Right ventricle myocardium superior (tissue), 1 donor: ENCODE data around the gene SPAG16. TPM values are rescaled to one million over a fixed set of nuclear protein-coding genes. Genes with fewer than 3 reads are reported as not detected.
"Not testable (repeated sequence)": the region's sequence is repeated elsewhere in the genome, so short reads cannot be mapped to it uniquely, and the experiment has no call there.

ENCODE experiments used
- ATAC-seq: fragments of 200-7000 bp; cut with Tn5 transposase; one replicate; pipeline ENCODE4 v1.9.1; 2020; ENCODE audit warnings: mild to moderate bottlenecking; ENCODE audit not compliant: poor library complexity
- DNase-seq: peaks from one replicate; pipeline ENCODE4 v3.0.0-alpha.2; 2020
- intact Hi-C: fragments of 100-400 bp; cut with DNase I; formaldehyde crosslinking; loops from one replicate; pipeline ENCODE4 v1.11.2; 2022
- total RNA-seq: library from RNA; stranded (reverse); fragmentation: NEBNext Ultra II Directional; extraction: Animal tissue kit (Norgen Biotek cat#: 25700); gene quantifications from one replicate; pipeline ENCODE4 v1.2.1, GENCODE V29; 2021
- donor health status: DM: no; HTN: yes; CAD: no; lungs with severe emphysema.

Gene SPAG16
- total RNA-seq, 1 donor from 2014 or later, result 17.8 TPM

DNA sequence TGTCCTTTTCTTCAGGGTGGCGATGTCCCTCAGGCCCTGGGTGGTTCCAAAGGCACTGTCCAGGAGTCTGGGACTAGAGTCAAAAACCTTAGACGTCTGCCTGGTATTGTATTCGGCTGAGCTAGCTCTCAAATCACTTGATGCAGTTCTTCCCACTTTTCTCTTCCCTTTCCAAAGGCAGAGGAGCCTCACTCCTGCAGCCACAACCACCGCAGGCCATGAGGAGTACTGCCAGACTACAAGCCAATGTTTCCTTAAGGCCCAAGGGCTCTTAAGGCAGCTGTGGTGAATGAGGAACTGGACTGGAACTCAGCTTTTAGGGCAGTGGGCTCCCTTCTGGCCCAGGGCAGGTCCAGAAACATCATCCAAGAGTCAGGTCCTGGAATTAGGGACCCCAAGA is 360.7 kb downstream of the SPAG16 start:
- ATAC-seq (no peak), DNase-seq (no peak)
- intact Hi-C loops, result no loop called here

- intact Hi-C loops, result no loop called here
- ATAC-seq (no peak), DNase-seq (no peak)
These were observed 364.9 kb downstream of the SPAG16 start for GRCh38 chr2:213649176-213649575.

- intact Hi-C loops, result no loop called here
- DNase-seq, result no peak
- no peak for ATAC-seq
These were observed 380.6 kb downstream of the SPAG16 start for GRCh38 chr2:213664817-213665216.

- ATAC-seq (no peak), DNase-seq (no peak)
- intact Hi-C loops, result no loop called here
These were observed 385.4 kb downstream of the SPAG16 start for GRCh38 chr2:213669657-213670056.

- ATAC-seq (no peak), DNase-seq (no peak)
- intact Hi-C loops, result no loop called here
These were observed 394.4 kb downstream of the SPAG16 start for GRCh38 chr2:213678437-213679218.

DNA sequence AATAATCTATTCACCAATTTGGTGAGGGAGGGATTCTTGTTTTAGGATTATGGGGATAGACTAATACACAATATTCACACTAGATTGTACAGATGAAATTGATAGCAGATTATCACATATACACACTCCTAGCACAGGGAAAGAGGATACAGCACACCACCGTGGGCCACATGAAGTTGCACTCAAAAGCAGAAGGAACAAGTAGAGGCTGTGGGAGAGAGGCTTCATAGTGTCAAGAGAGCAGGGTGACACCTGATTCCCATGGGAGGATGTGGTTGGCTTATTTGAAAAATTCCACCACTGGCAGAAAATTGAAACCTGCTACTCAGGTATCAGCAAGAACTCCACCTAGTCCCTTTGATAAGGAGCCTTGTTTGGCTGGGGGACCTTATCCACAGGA is 395.6 kb downstream of the SPAG16 start:
- ATAC-seq, result no peak
- intact Hi-C loops, result no loop called here
- no peak for DNase-seq

DNA sequence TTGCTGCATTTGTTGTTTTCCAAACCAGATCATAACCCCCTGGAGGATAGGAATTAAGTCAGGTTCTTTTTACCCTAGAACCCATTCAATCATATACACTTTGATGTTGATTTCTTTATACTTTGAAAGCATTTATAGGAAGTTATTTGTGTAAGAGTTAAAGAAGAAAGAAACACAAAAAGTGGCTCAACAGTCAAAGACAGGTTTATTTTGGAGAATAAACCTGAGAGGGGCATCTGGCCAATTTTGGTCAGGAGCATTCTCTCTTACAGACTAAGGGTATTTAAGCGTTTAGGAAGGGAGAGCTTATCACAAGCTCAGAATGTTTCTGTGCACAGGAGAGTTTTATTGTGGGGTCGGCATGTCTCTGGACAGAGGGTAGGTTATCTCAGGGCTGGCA is 398.0 kb downstream of the SPAG16 start:
- no peak for DNase-seq
- no peak for ATAC-seq
- intact Hi-C loops, result no loop called here

GRCh38 chr2:213688133-213688532 is 403.9 kb downstream of the SPAG16 start:
- no peak for DNase-seq
- ATAC-seq, result no peak
- intact Hi-C loops, result no loop called here

GRCh38 chr2:213688825-213689224 is 404.6 kb downstream of the SPAG16 start:
- ATAC-seq, DNase-seq, intact Hi-C loops: not testable (repeated sequence)

DNA sequence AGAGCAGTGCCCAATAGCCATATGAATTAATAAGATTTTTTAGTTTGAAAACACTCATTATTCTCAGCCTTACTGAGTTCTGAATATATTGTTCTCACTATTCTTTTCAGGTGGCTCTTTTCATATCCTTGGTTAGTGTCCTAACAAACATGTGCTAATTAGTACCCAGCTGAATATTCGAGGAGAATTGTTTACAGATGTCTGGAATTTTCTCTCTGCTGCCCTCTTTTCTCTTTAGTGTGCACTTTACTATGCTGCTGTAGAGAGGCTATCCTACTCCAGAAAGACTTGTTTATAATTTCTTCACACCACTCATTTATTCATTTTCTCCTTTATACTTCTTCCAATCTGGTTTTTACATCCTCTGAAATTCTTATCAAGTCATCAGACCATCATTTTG is 405.3 kb downstream of the SPAG16 start:
- intact Hi-C loops, result no loop called here
- ATAC-seq (no peak), DNase-seq (no peak)

DNA sequence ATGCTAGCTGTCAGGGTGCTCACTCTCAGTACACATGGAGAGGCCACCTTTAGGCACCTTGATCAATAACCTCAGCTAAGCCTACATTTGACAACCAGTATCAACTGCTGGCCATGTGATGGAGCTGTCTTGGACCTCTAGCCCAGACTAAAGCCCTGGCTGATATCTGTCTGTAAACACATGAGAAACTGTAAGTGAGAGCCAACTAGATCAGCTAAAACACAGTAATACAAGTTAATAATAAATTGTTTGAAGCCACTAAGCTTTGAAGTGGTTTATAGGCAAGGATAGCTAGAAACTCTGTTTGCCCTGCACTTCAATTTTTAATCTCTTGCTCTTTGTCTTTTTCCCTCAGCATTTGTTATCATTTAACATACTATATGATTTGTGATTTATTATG is 407.1 kb downstream of the SPAG16 start:
- DNase-seq (no peak), ATAC-seq (peak; percentile 22)
- intact Hi-C loops, result no loop called here

DNA sequence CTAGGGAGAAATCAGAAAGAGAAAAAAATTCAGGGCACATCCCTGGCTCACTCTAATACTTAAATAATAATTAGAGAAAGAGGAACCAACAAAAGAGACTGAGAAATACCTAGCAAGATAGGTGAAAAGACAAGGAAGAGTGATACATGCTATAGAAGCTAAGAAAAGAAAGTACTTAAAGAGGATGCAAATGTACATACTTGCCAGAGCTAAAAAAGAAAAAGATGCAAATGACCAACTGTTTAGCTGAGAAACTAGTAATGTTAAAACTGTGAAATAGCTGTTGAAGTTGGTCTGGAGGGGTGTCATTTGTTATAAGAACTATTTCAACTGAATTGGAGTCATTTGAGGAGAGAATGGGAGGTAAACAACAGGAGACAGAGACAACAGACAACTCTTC is 412.2 kb downstream of the SPAG16 start:
- no peak for DNase-seq
- no peak for ATAC-seq
- intact Hi-C loops, result no loop called here

DNA sequence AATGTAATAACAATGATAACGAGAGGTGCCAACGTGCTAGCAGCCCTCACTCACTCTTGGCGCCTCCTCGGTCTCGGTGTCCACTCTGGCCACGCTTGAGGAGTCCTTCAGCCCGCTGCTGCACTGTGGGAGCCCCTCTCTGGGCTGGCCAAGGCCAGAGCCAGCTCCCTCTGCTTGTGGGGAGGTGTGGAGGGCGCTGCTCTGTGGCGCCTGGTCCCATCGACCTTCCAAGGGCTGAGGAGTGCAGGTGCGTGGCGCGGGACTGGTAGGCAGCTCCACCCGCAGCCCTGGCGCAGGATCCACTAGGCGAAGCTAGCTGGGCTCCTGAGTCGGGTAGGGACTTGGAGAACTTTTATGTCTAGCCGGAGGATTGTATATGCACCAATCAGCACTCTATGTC is 417.1 kb downstream of the SPAG16 start:
- ATAC-seq, intact Hi-C loops, DNase-seq: not testable (repeated sequence)

DNA sequence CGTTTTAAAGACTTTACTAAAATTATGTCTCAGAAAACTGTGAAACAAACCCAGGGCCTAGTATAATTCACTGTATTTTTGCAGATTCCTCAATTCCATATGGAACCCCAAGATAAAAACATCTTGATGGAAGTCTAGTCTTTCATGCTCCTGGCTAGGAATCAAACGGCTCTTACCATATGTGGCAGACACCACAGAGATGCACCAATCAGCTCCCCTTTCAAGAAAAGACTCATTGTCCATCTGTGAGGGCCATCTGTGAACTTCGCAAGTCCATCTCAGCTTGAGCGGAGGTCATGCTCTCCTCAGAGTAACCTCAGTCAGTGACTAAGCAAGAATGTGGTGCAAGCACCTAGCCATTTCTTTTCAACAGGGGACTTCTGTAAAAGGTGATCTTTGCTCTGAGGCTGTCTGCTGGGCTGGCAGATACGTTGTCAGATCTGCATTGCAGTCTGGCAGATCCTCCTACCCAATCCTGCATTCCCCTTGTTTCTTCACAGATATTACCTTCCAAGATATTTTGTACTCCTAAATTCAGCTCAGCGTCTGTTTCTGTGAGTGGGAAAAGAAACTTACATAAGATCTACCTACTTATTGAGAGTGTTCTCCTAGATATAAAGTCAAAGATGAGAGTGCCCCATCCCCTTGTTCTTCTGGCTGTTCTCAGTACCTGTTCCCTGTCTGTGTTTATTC is 419.3 kb downstream of the SPAG16 start:
- DNase-seq (no peak), ATAC-seq (no peak)
- intact Hi-C loops, result no loop called here

DNA sequence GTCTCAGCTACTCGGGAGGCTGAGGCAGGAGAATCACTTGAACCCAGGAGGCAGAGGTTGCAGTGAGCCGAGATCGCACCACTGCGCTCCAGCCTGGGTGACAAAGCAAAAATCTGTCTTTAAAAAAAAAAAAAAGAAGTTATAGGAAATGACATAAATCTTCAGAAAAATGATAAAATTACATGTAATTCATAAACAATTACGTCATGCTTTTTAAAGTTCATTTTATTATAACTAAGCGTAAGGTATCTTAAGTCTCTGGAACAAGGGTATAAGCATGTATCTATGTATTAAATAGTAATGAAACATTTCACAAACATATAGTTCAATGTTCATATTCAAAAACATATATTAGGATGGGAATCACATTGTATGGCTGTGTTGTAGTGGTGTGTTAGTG is 425.9 kb downstream of the SPAG16 start:
- no peak for ATAC-seq
- intact Hi-C loops, result no loop called here
- DNase-seq, result no peak

DNA sequence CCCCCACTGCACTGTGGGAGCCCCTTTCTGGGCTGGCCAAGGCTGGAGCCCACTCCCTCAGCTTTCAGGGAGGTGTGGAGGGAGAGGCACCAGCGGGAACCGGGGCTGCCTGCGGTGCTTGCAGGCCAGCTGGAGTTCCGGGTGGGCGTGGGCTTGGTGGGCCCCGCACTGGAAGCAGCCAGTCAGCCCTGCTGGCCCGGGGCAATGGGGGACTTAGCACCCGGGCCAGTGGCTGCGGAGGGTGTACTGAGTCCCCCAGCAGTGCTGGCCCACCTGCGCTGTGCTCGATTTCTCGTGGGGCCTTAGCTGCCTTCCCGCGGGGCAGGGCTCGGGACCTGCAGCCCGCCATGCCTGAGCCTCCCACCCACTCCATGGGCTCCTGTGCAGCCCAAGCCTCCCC is 434.1 kb downstream of the SPAG16 start:
- ATAC-seq, DNase-seq, intact Hi-C loops: not testable (repeated sequence)

GRCh38 chr2:213722565-213722964 is 438.3 kb downstream of the SPAG16 start:
- intact Hi-C loops, result no loop called here
- ATAC-seq (no peak), DNase-seq (no peak)

- no peak for DNase-seq
- ATAC-seq, result no peak
- intact Hi-C loops, result no loop called here
These were observed 438.8 kb downstream of the SPAG16 start for GRCh38 chr2:213723041-213723560.

DNA sequence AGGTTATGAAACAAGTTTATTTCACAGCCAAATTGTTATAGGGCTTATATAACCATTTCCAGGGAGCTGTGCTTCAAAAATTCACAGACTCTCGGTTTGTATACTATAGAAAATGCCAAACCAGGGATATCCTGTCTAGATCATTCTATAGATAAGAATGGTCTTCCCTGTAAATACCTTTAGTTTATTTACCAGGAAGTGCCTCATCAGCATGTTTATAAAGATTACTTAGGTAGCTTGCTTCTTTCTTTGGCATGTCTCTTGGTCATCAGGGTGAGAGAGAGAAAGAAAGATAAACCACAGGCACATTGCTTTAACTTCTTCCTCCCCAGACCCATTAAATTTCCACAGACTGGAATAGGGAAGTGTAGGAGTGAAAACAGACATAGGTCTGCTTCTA is 439.4 kb downstream of the SPAG16 start:
- intact Hi-C loops, result no loop called here
- DNase-seq (no peak), ATAC-seq (no peak)

GRCh38 chr2:213726101-213726500 is 441.8 kb downstream of the SPAG16 start:
- DNase-seq (no peak), ATAC-seq (no peak)
- intact Hi-C loops, result no loop called here
